Panc1 (cell line): Measurements from ENCODE around the gene CELF6. TPM values are rescaled to one million over a fixed set of nuclear protein-coding genes. Genes with fewer than 3 reads are reported as not detected.

Experiments used
- ATAC-seq: fragments of 200-7000 bp; cut with Tn5 transposase; 2 replicates; pipeline ENCODE4 v1.9.1; 2020; ENCODE audit warnings: mild to moderate bottlenecking, moderate library complexity
- BruUV-seq: library from RNA; stranded (reverse); fragments of 400-500 nt; replicated peaks from 2 replicates; lab custom pipeline; 2021; lab: Mats Ljungman, UMichigan
- CTCF ChIA-PET: fragments of 300-600 bp; sonication (Branson Sonifier 250); formaldehyde crosslinking; loops from one replicate; lab custom pipeline; 2022; ENCODE audit warnings: antibody characterized with exemption; lab: Charles Lee
- POLR2A ChIA-PET: fragments of 300-600 bp; sonication (Branson Sonifier 250); formaldehyde crosslinking; loops from one replicate; lab custom pipeline; 2022; ENCODE audit warnings: antibody characterized with exemption; lab: Charles Lee
- DNase-seq: peaks from one replicate; pipeline ENCODE4 v3.0.0-alpha.2; 2010; ENCODE audit warnings: low read depth, low spot score
- H3K27ac ChIP-seq: 2 replicates; pipeline ENCODE4 v1.5.1; 2011; ENCODE audit warnings: mild to moderate bottlenecking, low read length, inconsistent platforms
- H3K27me3 ChIP-seq: fragments of 200-500 bp; sonication (Bioruptor generic); 2 replicates; pipeline ENCODE4 v1.6.0; 2014; ENCODE audit warnings: low read length, inconsistent platforms; ENCODE audit not compliant: control insufficient read depth, insufficient read depth
- H3K36me3 ChIP-seq: fragments of 200-500 bp; sonication (Bioruptor generic); 2 replicates; pipeline ENCODE4 v1.5.1; 2014; ENCODE audit warnings: inconsistent platforms, mild to moderate bottlenecking, low read length, moderate library complexity; ENCODE audit not compliant: control insufficient read depth, insufficient read depth
- H3K4me1 ChIP-seq: 2 replicates; pipeline ENCODE4 v1.5.1; 2011; ENCODE audit warnings: inconsistent platforms, mild to moderate bottlenecking, low read length, moderate library complexity; ENCODE audit not compliant: control insufficient read depth, insufficient read depth
- H3K4me3 ChIP-seq, 2 experiments: 2 replicates each; pipeline ENCODE4 v1.5.1; 2011 to 2012; ENCODE audit warnings: low read depth in 2 of 2, low read length in 2 of 2, mild to moderate bottlenecking in 2 of 2, inconsistent platforms in 1 of 2, moderate library complexity in 1 of 2
- H3K9me3 ChIP-seq: fragments of 200-500 bp; sonication (Bioruptor generic); 2 replicates; pipeline ENCODE4 v1.5.1; 2014; ENCODE audit warnings: low read depth, mild to moderate bottlenecking, inconsistent platforms, low read length, moderate library complexity; ENCODE audit not compliant: control insufficient read depth, insufficient read depth
- CTCF ChIP-seq: fragments of 450-650 bp; IDR thresholded peaks from 2 replicates; pipeline ENCODE4 v1.5.1; 2017; ENCODE audit warnings: mild to moderate bottlenecking
- POLR2AphosphoS5 ChIP-seq: IDR thresholded peaks from 2 replicates; pipeline ENCODE4 v1.6.1; 2012; ENCODE audit warnings: mild to moderate bottlenecking, low read depth, low read length, moderate library complexity
- REST ChIP-seq, 2 experiments: IDR thresholded peaks; 2 replicates each; pipeline ENCODE4 v1.6.1; 2011 to 2012; ENCODE audit warnings: low read depth in 2 of 2, control low read depth in 1 of 2, low read length in 1 of 2, mild to moderate bottlenecking in 1 of 2, moderate library complexity in 1 of 2; ENCODE audit not compliant: insufficient read depth in 1 of 2
- SIN3A ChIP-seq: IDR thresholded peaks from 2 replicates; pipeline ENCODE4 v1.6.1; 2012; ENCODE audit warnings: low read depth, mild to moderate bottlenecking, low read length, moderate library complexity, borderline replicate concordance; ENCODE audit not compliant: insufficient read depth
- TCF7L2 ChIP-seq: IDR thresholded peaks from 2 replicates; pipeline ENCODE4 v1.6.1; 2011; ENCODE audit warnings: mild to moderate bottlenecking, low read depth, low read length, inconsistent platforms
- in situ Hi-C: cut with HindIII; loops from 2 replicates; pipeline ENCODE4 v1.10.0; 2016; ENCODE audit warnings: low sequenced_read_pairs, low pct_unique_long_range_greater_than_20kb
- intact Hi-C: fragments of 100-400 bp; cut with micrococcal nuclease; formaldehyde crosslinking; loops from one replicate; pipeline ENCODE4 v1.10.0; 2022; ENCODE audit not compliant: unreplicated experiment
- total RNA-seq: library from RNA; stranded (reverse); gene quantifications from one replicate; pipeline ENCODE4 v1.2.1, GENCODE V29; 2021; ENCODE audit not compliant: unreplicated experiment

Gene CELF6
- total RNA-seq, 1 experiment from 2014 or later, result not detected

GRCh38 chr15:72313448-72313840, 6.5 kb downstream of the CELF6 start:
- no peaks in the 10 kb centered on the region for H3K9me3 ChIP-seq
- in situ Hi-C loops, result no loop called here
- TF ChIP-seq TCF7L2 (no peak), CTCF (no peak), POLR2AphosphoS5 (no peak), SIN3A (no peak), REST (IDR thresholded peaks at IDR 0.05; ENCODE audit: insufficient read depth in 1 of 2, low read depth in 2 of 2, low read length in 1 of 2) (no peak)
- POLR2A ChIA-PET, result no interaction called here
- H3K4me3 ChIP-seq, result no peak overlapping the region
- no peak overlapping the region for H3K27ac ChIP-seq
- no peaks in the 10 kb centered on the region; the same call in 1 of the 2 replicates for H3K27me3 ChIP-seq
- BruUV-seq, result no TSS peak
- H3K36me3 ChIP-seq, result no peaks in the 10 kb centered on the region
- H3K4me1 ChIP-seq, result no peaks in the 10 kb centered on the region
- ATAC-seq (no peak), DNase-seq (no peak)
- intact Hi-C loops, result no loop called here
- CTCF ChIA-PET, result interaction anchor here (1.0 kb wide), 1 partner anchor 286 kb away, joined by 3 read pairs; no protein-coding TSS in a partner anchor

- BruUV-seq, result no TSS peak
- H3K27ac ChIP-seq, result no peak overlapping the region
- DNase-seq (peak; percentile 39), ATAC-seq (peak; percentile 93)
- no peaks in the 10 kb centered on the region for H3K9me3 ChIP-seq
- ChIA-PET POLR2A (no interaction called here), CTCF (no interaction called here)
- H3K4me1 ChIP-seq, result no peaks in the 10 kb centered on the region
- no peak overlapping the region for H3K4me3 ChIP-seq
- H3K36me3 ChIP-seq, result no peaks in the 10 kb centered on the region
- intact Hi-C loops, result no loop called here
- no peaks in the 10 kb centered on the region; the same call in 1 of the 2 replicates for H3K27me3 ChIP-seq
- TF ChIP-seq CTCF (peak; percentile 93), POLR2AphosphoS5 (no peak), TCF7L2 (no peak), SIN3A (no peak), REST (IDR thresholded peaks at IDR 0.05; ENCODE audit: insufficient read depth in 1 of 2, low read depth in 2 of 2, low read length in 1 of 2) (no peak)
- in situ Hi-C loops, result no loop called here
These were observed 7.1 kb downstream of the CELF6 start for GRCh38 chr15:72312605-72313447.
